ENCODE results near the gene CFAP70. TPM values are rescaled to one million over a fixed set of nuclear protein-coding genes. Genes with fewer than 3 reads are reported as not detected.

The CFAP70 gene
- total RNA-seq, 1 experiment from 2014 or later, result 2.9 TPM

DNA sequence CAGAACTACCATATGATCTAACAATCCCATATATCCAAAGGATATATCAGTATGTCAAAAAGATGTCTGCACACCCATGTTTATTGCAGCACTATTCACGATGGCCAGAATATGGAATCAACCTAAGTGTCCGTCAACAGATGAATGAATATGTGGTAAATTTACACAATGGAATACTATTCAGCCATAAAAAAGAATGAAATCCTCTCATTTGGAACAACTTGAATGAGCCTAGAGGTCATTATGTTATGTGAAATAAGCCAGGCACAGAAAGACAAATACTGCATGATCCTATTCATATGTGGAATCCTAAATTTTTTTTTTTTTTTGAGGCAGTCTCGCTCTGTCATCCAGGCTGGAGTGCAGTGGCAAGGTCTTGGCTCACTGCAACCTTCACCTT lies 6.3 kb upstream of the CFAP70 start:
- H3K36me3 ChIP-seq (ENCODE audit: control insufficient read depth in 1 of 2, insufficient read depth in 2 of 2, low read length in 2 of 2), result peaks cover 0 to 13% of the 10 kb centered on the region in 2 experiments; a peak in 2 of 4 replicates
- no peaks in the 10 kb centered on the region for H3K4me1 ChIP-seq (ENCODE audit: control insufficient read depth in 1 of 2, insufficient read depth in 2 of 2, low read length in 2 of 2)
- POLR2A ChIA-PET, result no interaction called here
- no peak overlapping the region for H2AFZ ChIP-seq (ENCODE audit: low read depth, low read length, poor library complexity, severe bottlenecking)
- no peak overlapping the region for H3K27ac ChIP-seq (ENCODE audit: low read depth, low read length)
- CTCF ChIA-PET, result no interaction called here
- no peaks in the 10 kb centered on the region for H3K9me2 ChIP-seq (ENCODE audit: insufficient read depth)
- no peaks in the 10 kb centered on the region for H3K79me2 ChIP-seq (ENCODE audit: insufficient read depth, low read length)
- ATAC-seq (no peak), DNase-seq (ENCODE audit: low read depth, low spot score) (no peak)
- H3K9me3 ChIP-seq (ENCODE audit: control insufficient read depth in 1 of 2, insufficient read depth in 1 of 2, low read depth in 1 of 2, low read length in 2 of 2), result no peaks in the 10 kb centered on the region
- H3K4me3 ChIP-seq (replicated peaks in 1 of 2; ENCODE audit: low read depth in 1 of 2, low read length in 2 of 2), result no peak overlapping the region
- BruUV-seq (replicated peaks), result no TSS peak
- RAD21 ChIA-PET (ENCODE audit: low non-redundant PET in 1 of 2, low total read pairs in 2 of 2, uncharacterized antibody in 2 of 2, unreplicated experiment in 2 of 2), result no interaction called here
- H4K20me1 ChIP-seq (ENCODE audit: insufficient read depth), result no peaks in the 10 kb centered on the region
- no peaks in the 10 kb centered on the region for H3K27me3 ChIP-seq (ENCODE audit: insufficient read depth, low read length)
- intact Hi-C loops (cut with micrococcal nuclease), result no loop called here
- H3K4me2 ChIP-seq (ENCODE audit: low read length), result no peak overlapping the region
- no peak overlapping the region for H3K9ac ChIP-seq (ENCODE audit: low read length)
- TF ChIP-seq, protein P1, sequence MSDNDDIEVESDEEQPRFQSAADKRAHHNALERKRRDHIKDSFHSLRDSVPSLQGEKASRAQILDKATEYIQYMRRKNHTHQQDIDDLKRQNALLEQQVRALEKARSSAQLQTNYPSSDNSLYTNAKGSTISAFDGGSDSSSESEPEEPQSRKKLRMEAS (IDR thresholded peaks at IDR 0.05), result no peak
- no peak for TF ChIP-seq EZH2 (IDR thresholded peaks at IDR 0.05)
- TF ChIP-seq EZH2phosphoT487 (IDR thresholded peaks at IDR 0.05; ENCODE audit: borderline replicate concordance), result no peak
- TF ChIP-seq, protein P2, sequence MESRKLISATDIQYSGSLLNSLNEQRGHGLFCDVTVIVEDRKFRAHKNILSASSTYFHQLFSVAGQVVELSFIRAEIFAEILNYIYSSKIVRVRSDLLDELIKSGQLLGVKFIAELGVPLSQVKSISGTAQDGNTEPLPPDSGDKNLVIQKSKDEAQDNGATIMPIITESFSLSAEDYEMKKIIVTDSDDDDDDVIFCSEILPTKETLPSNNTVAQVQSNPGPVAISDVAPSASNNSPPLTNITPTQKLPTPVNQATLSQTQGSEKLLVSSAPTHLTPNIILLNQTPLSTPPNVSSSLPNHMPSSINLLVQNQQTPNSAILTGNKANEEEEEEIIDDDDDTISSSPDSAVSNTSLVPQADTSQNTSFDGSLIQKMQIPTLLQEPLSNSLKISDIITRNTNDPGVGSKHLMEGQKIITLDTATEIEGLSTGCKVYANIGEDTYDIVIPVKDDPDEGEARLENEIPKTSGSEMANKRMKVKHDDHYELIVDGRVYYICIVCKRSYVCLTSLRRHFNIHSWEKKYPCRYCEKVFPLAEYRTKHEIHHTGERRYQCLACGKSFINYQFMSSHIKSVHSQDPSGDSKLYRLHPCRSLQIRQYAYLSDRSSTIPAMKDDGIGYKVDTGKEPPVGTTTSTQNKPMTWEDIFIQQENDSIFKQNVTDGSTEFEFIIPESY (IDR thresholded peaks at IDR 0.05; ENCODE audit: extremely low read depth, insufficient replicate concordance, low read length), result no peak
- TF ChIP-seq, protein P3, sequence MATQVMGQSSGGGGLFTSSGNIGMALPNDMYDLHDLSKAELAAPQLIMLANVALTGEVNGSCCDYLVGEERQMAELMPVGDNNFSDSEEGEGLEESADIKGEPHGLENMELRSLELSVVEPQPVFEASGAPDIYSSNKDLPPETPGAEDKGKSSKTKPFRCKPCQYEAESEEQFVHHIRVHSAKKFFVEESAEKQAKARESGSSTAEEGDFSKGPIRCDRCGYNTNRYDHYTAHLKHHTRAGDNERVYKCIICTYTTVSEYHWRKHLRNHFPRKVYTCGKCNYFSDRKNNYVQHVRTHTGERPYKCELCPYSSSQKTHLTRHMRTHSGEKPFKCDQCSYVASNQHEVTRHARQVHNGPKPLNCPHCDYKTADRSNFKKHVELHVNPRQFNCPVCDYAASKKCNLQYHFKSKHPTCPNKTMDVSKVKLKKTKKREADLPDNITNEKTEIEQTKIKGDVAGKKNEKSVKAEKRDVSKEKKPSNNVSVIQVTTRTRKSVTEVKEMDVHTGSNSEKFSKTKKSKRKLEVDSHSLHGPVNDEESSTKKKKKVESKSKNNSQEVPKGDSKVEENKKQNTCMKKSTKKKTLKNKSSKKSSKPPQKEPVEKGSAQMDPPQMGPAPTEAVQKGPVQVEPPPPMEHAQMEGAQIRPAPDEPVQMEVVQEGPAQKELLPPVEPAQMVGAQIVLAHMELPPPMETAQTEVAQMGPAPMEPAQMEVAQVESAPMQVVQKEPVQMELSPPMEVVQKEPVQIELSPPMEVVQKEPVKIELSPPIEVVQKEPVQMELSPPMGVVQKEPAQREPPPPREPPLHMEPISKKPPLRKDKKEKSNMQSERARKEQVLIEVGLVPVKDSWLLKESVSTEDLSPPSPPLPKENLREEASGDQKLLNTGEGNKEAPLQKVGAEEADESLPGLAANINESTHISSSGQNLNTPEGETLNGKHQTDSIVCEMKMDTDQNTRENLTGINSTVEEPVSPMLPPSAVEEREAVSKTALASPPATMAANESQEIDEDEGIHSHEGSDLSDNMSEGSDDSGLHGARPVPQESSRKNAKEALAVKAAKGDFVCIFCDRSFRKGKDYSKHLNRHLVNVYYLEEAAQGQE (IDR thresholded peaks at IDR 0.05; ENCODE audit: low read depth), result no peak
- no peak for TF ChIP-seq EGR1 (IDR thresholded peaks at IDR 0.05; ENCODE audit: low read depth)
- TF ChIP-seq JUND (IDR thresholded peaks at IDR 0.05), result no peak
- no peak for TF ChIP-seq SIN3A (IDR thresholded peaks at IDR 0.05; ENCODE audit: low read depth)
- no peak for TF ChIP-seq RAD21 (IDR thresholded peaks at IDR 0.05; ENCODE audit: low read depth)
- no peak for TF ChIP-seq POLR2A (IDR thresholded peaks at IDR 0.05; ENCODE audit: borderline replicate concordance, extremely low read depth, insufficient read depth, insufficient read length)
- no peak for TF ChIP-seq YY1 (IDR thresholded peaks at IDR 0.05; ENCODE audit: extremely low read depth, insufficient replicate concordance, low read depth, low read length)
- TF ChIP-seq ELF1 (IDR thresholded peaks at IDR 0.05; ENCODE audit: borderline replicate concordance, low read depth), result no peak
- no peak for TF ChIP-seq CBX3 (IDR thresholded peaks at IDR 0.05; ENCODE audit: low read depth)
- no peak for TF ChIP-seq ZNF274 (IDR thresholded peaks at IDR 0.05; ENCODE audit: low read depth, low read length)
- TF ChIP-seq, protein P4, sequence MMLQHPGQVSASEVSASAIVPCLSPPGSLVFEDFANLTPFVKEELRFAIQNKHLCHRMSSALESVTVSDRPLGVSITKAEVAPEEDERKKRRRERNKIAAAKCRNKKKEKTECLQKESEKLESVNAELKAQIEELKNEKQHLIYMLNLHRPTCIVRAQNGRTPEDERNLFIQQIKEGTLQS (IDR thresholded peaks at IDR 0.05), result no peak
- no peak for TF ChIP-seq SRF (IDR thresholded peaks at IDR 0.05; ENCODE audit: low read depth)
- no peak for TF ChIP-seq CEBPB (IDR thresholded peaks at IDR 0.05; ENCODE audit: low read depth)
- no peak for TF ChIP-seq TCF7L2 (IDR thresholded peaks at IDR 0.05; ENCODE audit: borderline replicate concordance, extremely low read depth, insufficient read depth, insufficient read length)
- TF ChIP-seq POLR2AphosphoS5 (IDR thresholded peaks at IDR 0.05; ENCODE audit: low read depth, low read length), result no peak
